ENCODE measurements around the gene CNOT9. TPM values are rescaled to one million over a fixed set of nuclear protein-coding genes. Genes with fewer than 3 reads are reported as not detected.
A peak's percentile ranks its signal among the peaks of the same experiment; 100 is the strongest.

CNOT9 gene
- total RNA-seq, 2 donors from 2014 or later, result 12.9 to 17.6 TPM

GRCh38 chr2:218555527-218555926 lies 13.1 kb upstream of the CNOT9 start:
- peaks cover 12 to 13% of the 10 kb centered on the region in 2 donors for H3K36me3 ChIP-seq (replicated peaks in 1 of 2; ENCODE audit: insufficient read depth in 1 of 2, low read depth in 2 of 2)
- intact Hi-C loops (cut with DNase I), result no loop called here
- H3K9me3 ChIP-seq, result no peaks in the 10 kb centered on the region

GRCh38 chr2:218557941-218558340 lies 10.7 kb upstream of the CNOT9 start:
- Histone ChIP-seq H3K27me3 (no peaks in the 10 kb centered on the region), H3K36me3 (replicated peaks in 1 of 2; ENCODE audit: insufficient read depth in 1 of 2, low read depth in 2 of 2) (peaks cover 5 to 8% of the 10 kb centered on the region in 2 donors), H3K9me3 (no peaks in the 10 kb centered on the region), H3K4me1 (peaks cover 11% of the 10 kb centered on the region), H3K4me3 (no peak overlapping the region), H3K27ac (peak overlapping the region in 1 of 4 donors; percentile 42)
- no peak for DNase-seq
- intact Hi-C loops (cut with DNase I), result no loop called here
- 33% methylated on average over 2 of the region's 2 CpGs for WGBS, 2 donors
- ATAC-seq, result no peak
- TF ChIP-seq POLR2A (IDR thresholded peaks at IDR 0.05), result no peak
- TF ChIP-seq, protein P1, sequence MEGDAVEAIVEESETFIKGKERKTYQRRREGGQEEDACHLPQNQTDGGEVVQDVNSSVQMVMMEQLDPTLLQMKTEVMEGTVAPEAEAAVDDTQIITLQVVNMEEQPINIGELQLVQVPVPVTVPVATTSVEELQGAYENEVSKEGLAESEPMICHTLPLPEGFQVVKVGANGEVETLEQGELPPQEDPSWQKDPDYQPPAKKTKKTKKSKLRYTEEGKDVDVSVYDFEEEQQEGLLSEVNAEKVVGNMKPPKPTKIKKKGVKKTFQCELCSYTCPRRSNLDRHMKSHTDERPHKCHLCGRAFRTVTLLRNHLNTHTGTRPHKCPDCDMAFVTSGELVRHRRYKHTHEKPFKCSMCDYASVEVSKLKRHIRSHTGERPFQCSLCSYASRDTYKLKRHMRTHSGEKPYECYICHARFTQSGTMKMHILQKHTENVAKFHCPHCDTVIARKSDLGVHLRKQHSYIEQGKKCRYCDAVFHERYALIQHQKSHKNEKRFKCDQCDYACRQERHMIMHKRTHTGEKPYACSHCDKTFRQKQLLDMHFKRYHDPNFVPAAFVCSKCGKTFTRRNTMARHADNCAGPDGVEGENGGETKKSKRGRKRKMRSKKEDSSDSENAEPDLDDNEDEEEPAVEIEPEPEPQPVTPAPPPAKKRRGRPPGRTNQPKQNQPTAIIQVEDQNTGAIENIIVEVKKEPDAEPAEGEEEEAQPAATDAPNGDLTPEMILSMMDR (IDR thresholded peaks at IDR 0.05), result no peak

More at GRCh38 chr2:218555527-218555926, 13.1 kb upstream of the CNOT9 start:
- 84 to 87% methylated on average over 4 of the region's 4 CpGs for WGBS, 2 donors
- Histone ChIP-seq H3K27me3 (no peaks in the 10 kb centered on the region), H3K27ac (no peak overlapping the region), H3K4me3 (no peak overlapping the region), H3K4me1 (peaks cover 11% of the 10 kb centered on the region)
- ATAC-seq (no peak), DNase-seq (no peak)
- TF ChIP-seq POLR2A (IDR thresholded peaks at IDR 0.05), result no peak
- TF ChIP-seq, protein P1 (IDR thresholded peaks at IDR 0.05), result no peak

DNA sequence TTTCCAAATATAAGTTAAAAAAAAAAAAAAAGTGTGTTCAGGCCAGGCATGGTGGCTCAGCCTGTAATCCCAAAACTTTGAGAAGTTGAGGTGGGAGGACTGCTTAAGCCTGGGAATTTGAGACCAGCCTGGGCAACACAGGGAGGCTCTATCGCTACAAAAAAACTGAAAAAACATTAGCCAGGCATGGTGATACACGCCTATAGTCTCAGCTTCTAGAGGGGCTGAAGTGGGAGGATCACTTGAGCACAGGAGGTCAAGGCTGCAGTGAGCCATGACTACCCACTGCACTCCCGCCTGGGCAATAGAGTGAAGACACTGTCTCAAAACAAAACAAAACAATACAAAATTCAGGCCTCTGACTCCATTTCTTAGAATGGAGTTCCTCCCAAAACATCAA lies 9.7 kb upstream of the CNOT9 start:
- intact Hi-C loops (cut with DNase I), result no loop called here
- Histone ChIP-seq H3K9me3 (no peaks in the 10 kb centered on the region), H3K4me1 (peaks cover 11% of the 10 kb centered on the region), H3K4me3 (no peak overlapping the region), H3K36me3 (replicated peaks in 1 of 2; ENCODE audit: insufficient read depth in 1 of 2, low read depth in 2 of 2) (peaks cover 0 to 6% of the 10 kb centered on the region in 2 donors), H3K27me3 (no peaks in the 10 kb centered on the region), H3K27ac (no peak overlapping the region)
- TF ChIP-seq, protein P1 (IDR thresholded peaks at IDR 0.05), result no peak
- TF ChIP-seq POLR2A (IDR thresholded peaks at IDR 0.05), result no peak
- DNase-seq, result no peak
- ATAC-seq, result no peak
- WGBS, 2 donors, result 91 to 96% methylated on average over 3 of the region's 3 CpGs

GRCh38 chr2:218564056-218564455 lies 4.6 kb upstream of the CNOT9 start:
- no peaks in the 10 kb centered on the region for H3K36me3 ChIP-seq (replicated peaks in 1 of 2; ENCODE audit: insufficient read depth in 1 of 2, low read depth in 2 of 2)
- H3K4me1 ChIP-seq, result peaks cover 10% of the 10 kb centered on the region
- H3K27me3 ChIP-seq, result no peaks in the 10 kb centered on the region
- no peak overlapping the region for H3K4me3 ChIP-seq
- no peak for TF ChIP-seq POLR2A (IDR thresholded peaks at IDR 0.05)
- TF ChIP-seq, protein P1 (IDR thresholded peaks at IDR 0.05), result no peak
- H3K9me3 ChIP-seq, result no peaks in the 10 kb centered on the region
- DNase-seq (no peak), ATAC-seq (no peak)
- no peak overlapping the region for H3K27ac ChIP-seq
- WGBS, 2 donors, result 94 to 100% methylated on average over 1 of the region's 1 CpG
- intact Hi-C loops (cut with DNase I), result no loop called here

DNA sequence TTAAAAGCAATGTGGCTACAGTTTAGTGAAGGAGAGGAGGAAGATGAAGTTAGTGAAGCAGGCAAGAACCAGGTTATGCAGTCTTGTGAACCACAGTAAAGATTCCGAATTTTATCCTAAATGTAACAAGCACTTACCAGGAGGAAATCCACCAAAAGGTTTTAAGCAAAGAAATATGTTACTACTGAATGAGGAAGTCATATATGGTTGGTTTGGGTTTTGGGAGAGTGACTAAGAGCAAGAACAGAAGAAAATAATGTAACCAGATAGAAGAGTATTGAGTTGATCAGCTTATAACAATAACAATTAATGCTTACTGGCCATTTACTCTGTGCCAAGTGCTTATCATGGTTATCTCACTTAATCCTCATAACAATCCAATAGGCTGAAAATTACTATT lies 2.3 kb upstream of the CNOT9 start:
- peaks cover 28% of the 10 kb centered on the region for H3K4me1 ChIP-seq
- TF ChIP-seq, protein P1 (IDR thresholded peaks at IDR 0.05), result no peak
- TF ChIP-seq POLR2A (IDR thresholded peaks at IDR 0.05), result no peak
- H3K27me3 ChIP-seq, result no peaks in the 10 kb centered on the region
- intact Hi-C loops (cut with DNase I), result no loop called here
- 71 to 85% methylated on average over 1 of the region's 1 CpG for WGBS, 2 donors
- H3K27ac ChIP-seq, result no peak overlapping the region
- ATAC-seq, result no peak
- no peaks in the 10 kb centered on the region for H3K9me3 ChIP-seq
- no peak overlapping the region for H3K4me3 ChIP-seq
- DNase-seq, result no peak
- no peaks in the 10 kb centered on the region for H3K36me3 ChIP-seq (replicated peaks in 1 of 2; ENCODE audit: insufficient read depth in 1 of 2, low read depth in 2 of 2)

Measured in body of pancreas (tissue), 4 donors.